ENCODE measurements around the gene MLXIP.
"Not testable (repeated sequence)": the region's sequence is repeated elsewhere in the genome, so short reads cannot be mapped to it uniquely, and the experiment has no call there.

The MLXIP gene

DNA sequence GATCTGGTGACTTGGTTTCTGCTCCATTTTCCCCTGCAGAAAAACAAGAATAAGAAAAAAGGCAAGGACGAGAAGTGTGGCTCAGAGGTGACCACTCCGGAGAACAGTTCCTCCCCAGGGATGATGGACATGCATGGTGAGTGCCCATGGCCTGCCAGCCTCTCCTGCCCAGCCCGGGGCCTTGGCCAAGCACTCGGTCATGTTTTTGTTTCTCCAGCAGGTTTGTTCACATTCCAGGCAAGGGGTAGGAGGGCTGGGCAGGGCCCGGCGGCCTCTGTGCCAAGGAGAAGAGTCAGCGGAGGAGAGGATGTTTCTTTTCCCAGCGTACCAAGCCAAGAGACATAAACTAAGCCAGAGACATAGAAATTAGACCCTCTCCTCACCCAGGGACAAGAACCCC lies 43.3 kb upstream of the MLXIP start:
- Histone ChIP-seq H3K4me1 (ENCODE audit: insufficient read depth, low read length) (no peaks in the 10 kb centered on the region), H3K36me3 (ENCODE audit: insufficient read depth, low read length) (peaks cover 79% of the 10 kb centered on the region), H3K9me3 (ENCODE audit: insufficient read depth, low read length, severe bottlenecking) (no peaks in the 10 kb centered on the region), H3K27ac (ENCODE audit: low read length) (no peak overlapping the region), H3K9ac (ENCODE audit: low read depth, low read length) (no peak overlapping the region), H3K4me2 (ENCODE audit: insufficient read depth, low read length) (no peak overlapping the region), H3K4me3 (ENCODE audit: low read depth in 1 of 2, low read length in 2 of 2) (no peak overlapping the region), H3K79me2 (ENCODE audit: insufficient read depth, low read length) (peaks cover 79% of the 10 kb centered on the region), H4K20me1 (ENCODE audit: insufficient read depth, low read length) (peaks cover 58% of the 10 kb centered on the region), H3K27me3 (ENCODE audit: insufficient read depth, low read length, poor library complexity) (no peaks in the 10 kb centered on the region), H2AFZ (ENCODE audit: low read depth, low read length) (no peak overlapping the region)
- DNase-seq, result no peak
- no peak for ATAC-seq (ENCODE audit: insufficient read depth, low read depth)
- TF ChIP-seq EZH2 (IDR thresholded peaks at IDR 0.05; ENCODE audit: borderline replicate concordance, low read depth, low read length, severe bottlenecking), result no peak
- TF ChIP-seq, protein P1, sequence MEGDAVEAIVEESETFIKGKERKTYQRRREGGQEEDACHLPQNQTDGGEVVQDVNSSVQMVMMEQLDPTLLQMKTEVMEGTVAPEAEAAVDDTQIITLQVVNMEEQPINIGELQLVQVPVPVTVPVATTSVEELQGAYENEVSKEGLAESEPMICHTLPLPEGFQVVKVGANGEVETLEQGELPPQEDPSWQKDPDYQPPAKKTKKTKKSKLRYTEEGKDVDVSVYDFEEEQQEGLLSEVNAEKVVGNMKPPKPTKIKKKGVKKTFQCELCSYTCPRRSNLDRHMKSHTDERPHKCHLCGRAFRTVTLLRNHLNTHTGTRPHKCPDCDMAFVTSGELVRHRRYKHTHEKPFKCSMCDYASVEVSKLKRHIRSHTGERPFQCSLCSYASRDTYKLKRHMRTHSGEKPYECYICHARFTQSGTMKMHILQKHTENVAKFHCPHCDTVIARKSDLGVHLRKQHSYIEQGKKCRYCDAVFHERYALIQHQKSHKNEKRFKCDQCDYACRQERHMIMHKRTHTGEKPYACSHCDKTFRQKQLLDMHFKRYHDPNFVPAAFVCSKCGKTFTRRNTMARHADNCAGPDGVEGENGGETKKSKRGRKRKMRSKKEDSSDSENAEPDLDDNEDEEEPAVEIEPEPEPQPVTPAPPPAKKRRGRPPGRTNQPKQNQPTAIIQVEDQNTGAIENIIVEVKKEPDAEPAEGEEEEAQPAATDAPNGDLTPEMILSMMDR (IDR thresholded peaks at IDR 0.05; ENCODE audit: borderline replicate concordance, extremely low read depth, low read length, poor library complexity, severe bottlenecking), result no peak

DNA sequence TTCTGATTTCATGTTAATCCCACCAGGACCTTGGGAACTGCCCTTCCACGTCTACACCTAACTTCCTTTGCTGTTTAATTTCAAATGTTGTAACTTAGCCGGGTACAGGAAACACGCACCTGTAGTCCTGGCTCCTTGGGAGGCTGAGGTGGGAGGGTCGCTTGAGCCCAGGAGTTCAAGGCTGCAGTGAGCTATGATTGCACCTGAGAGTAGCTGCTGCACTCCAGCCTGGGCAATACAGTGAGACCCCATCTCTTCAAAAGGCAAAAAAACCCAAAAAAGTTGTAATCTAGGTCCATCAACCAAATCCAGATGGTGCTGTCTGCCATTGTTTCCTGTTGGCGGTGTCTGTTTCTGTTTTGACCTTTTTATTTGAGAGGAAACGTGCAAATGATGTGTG lies 42.4 kb upstream of the MLXIP start:
- Histone ChIP-seq H3K4me2 (ENCODE audit: insufficient read depth, low read length) (no peak overlapping the region), H3K4me3 (ENCODE audit: low read depth in 1 of 2, low read length in 2 of 2) (no peak overlapping the region), H3K27ac (ENCODE audit: low read length) (no peak overlapping the region), H4K20me1 (ENCODE audit: insufficient read depth, low read length) (peaks cover 57% of the 10 kb centered on the region), H3K79me2 (ENCODE audit: insufficient read depth, low read length) (peaks cover 79% of the 10 kb centered on the region), H3K4me1 (ENCODE audit: insufficient read depth, low read length) (no peaks in the 10 kb centered on the region), H3K36me3 (ENCODE audit: insufficient read depth, low read length) (peaks cover 79% of the 10 kb centered on the region), H3K9ac (ENCODE audit: low read depth, low read length) (no peak overlapping the region), H2AFZ (ENCODE audit: low read depth, low read length) (no peak overlapping the region), H3K9me3 (ENCODE audit: insufficient read depth, low read length, severe bottlenecking) (no peaks in the 10 kb centered on the region), H3K27me3 (ENCODE audit: insufficient read depth, low read length, poor library complexity) (no peaks in the 10 kb centered on the region)
- TF ChIP-seq, protein P1 (IDR thresholded peaks at IDR 0.05; ENCODE audit: borderline replicate concordance, extremely low read depth, low read length, poor library complexity, severe bottlenecking), result no peak
- no peak for TF ChIP-seq EZH2 (IDR thresholded peaks at IDR 0.05; ENCODE audit: borderline replicate concordance, low read depth, low read length, severe bottlenecking)
- ATAC-seq (ENCODE audit: insufficient read depth, low read depth), result no peak
- no peak for DNase-seq

DNA sequence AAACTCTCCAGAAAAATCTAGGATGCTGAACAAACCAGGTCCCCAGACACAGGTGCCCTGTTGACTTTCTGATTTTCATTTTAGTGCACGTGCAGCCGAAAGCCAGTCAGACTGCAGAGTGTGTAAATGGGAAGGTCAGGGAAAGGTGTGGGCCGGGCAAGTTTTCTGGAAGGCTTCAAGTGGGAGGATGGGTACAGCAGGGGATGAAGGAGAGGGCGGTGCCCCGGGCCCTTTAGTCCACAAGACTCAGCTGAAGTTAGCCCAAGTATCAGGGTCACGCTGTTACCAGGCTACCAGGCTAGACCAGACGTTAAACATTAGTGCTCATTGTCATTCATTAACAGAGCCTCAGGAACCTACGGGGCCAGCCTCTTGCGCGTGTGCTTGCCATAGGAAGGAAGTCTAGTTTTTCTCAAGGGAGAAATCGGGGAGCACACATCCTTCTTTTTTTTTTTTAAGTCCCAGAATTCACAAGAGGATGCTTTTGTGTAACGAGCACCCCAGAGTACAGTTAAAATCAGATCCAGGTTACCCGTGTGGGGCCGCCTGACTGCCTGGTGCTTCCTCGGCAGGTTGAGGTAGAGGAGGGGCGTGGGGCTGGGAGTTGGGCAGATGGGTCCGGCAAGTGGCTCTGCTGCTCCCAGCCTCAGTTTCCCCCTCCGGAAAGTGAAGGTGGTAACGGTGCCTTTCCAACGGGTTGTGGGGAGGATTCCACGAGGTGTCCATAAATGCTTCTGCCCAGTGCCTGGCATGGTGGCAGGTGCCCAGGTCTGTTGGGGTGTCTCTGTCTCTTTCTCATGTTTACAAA lies 37.8 kb upstream of the MLXIP start:
- TF ChIP-seq EZH2 (IDR thresholded peaks at IDR 0.05; ENCODE audit: borderline replicate concordance, low read depth, low read length, severe bottlenecking), result no peak
- TF ChIP-seq, protein P1 (IDR thresholded peaks at IDR 0.05; ENCODE audit: borderline replicate concordance, extremely low read depth, low read length, poor library complexity, severe bottlenecking), result no peak
- Histone ChIP-seq H3K79me2 (ENCODE audit: insufficient read depth, low read length) (peaks cover 51% of the 10 kb centered on the region), H3K36me3 (ENCODE audit: insufficient read depth, low read length) (peaks cover 85% of the 10 kb centered on the region), H3K4me1 (ENCODE audit: insufficient read depth, low read length) (no peaks in the 10 kb centered on the region), H2AFZ (ENCODE audit: low read depth, low read length) (no peak overlapping the region), H3K4me2 (ENCODE audit: insufficient read depth, low read length) (no peak overlapping the region), H4K20me1 (ENCODE audit: insufficient read depth, low read length) (peaks cover 26% of the 10 kb centered on the region), H3K4me3 (ENCODE audit: low read depth in 1 of 2, low read length in 2 of 2) (no peak overlapping the region), H3K9ac (ENCODE audit: low read depth, low read length) (no peak overlapping the region), H3K27ac (ENCODE audit: low read length) (no peak overlapping the region), H3K9me3 (ENCODE audit: insufficient read depth, low read length, severe bottlenecking) (no peaks in the 10 kb centered on the region), H3K27me3 (ENCODE audit: insufficient read depth, low read length, poor library complexity) (no peaks in the 10 kb centered on the region)
- DNase-seq (no peak), ATAC-seq (ENCODE audit: insufficient read depth, low read depth) (no peak; the same call in 2 of the 3 replicates)

DNA sequence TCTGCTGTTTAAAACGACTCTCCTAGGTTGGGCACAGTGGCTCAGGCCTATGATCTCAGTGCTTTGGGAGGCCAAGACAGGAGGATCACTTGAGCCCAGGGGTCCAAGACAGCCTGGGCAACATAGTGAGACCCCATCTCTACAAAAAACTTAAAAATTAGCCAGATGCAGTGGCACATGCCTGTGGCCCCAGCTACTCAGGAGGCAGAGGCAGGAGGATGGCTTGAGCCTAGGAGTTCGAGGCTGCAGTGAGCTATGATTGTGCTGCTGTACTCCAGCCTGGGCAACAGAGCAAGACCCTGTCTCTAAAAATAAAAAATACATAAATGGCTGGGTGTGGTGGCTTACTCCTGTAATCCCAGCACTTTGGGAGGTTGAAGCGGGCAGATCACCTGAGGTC lies 37.1 kb upstream of the MLXIP start:
- H3K4me2 ChIP-seq (ENCODE audit: insufficient read depth, low read length); H3K27ac ChIP-seq (ENCODE audit: low read length); H3K9me3 ChIP-seq (ENCODE audit: insufficient read depth, low read length, severe bottlenecking); H3K27me3 ChIP-seq (ENCODE audit: insufficient read depth, low read length, poor library complexity); H2AFZ ChIP-seq (ENCODE audit: low read depth, low read length); ATAC-seq (ENCODE audit: insufficient read depth, low read depth); DNase-seq; H3K4me1 ChIP-seq (ENCODE audit: insufficient read depth, low read length); H3K4me3 ChIP-seq (ENCODE audit: low read depth in 1 of 2, low read length in 2 of 2); H3K9ac ChIP-seq (ENCODE audit: low read depth, low read length): not testable (repeated sequence)
- Histone ChIP-seq H4K20me1 (ENCODE audit: insufficient read depth, low read length) (peaks cover 19% of the 10 kb centered on the region), H3K79me2 (ENCODE audit: insufficient read depth, low read length) (peaks cover 47% of the 10 kb centered on the region), H3K36me3 (ENCODE audit: insufficient read depth, low read length) (peaks cover 85% of the 10 kb centered on the region)
